ENCODE measurements around the gene DOLPP1. TPM values are rescaled to one million over a fixed set of nuclear protein-coding genes. Genes with fewer than 3 reads are reported as not detected.
A peak's percentile ranks its signal among the peaks of the same experiment; 100 is the strongest.

Gene DOLPP1
- total RNA-seq, 1 donor from 2014 or later, result 10.3 TPM

DNA sequence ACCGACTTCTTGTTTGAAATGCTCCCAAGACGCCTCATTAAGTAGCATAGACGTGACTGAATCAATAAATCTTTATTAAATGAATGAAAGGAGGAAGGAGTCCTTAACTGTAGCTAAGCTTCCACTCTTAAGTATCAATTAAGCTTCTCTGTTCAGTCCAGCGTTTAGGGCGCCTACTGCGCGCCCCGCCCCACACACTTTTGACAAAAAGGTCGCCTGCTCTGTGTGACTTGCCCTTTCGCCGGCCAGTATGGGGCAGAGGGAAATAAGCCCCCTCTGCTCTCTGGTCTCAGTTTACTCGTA is 662 bp upstream of the DOLPP1 start:
- intact Hi-C loops (cut with DNase I), result no loop called here
- ATAC-seq, result peak; percentile 0
- no peak for DNase-seq (ENCODE audit: low spot score)

DNA sequence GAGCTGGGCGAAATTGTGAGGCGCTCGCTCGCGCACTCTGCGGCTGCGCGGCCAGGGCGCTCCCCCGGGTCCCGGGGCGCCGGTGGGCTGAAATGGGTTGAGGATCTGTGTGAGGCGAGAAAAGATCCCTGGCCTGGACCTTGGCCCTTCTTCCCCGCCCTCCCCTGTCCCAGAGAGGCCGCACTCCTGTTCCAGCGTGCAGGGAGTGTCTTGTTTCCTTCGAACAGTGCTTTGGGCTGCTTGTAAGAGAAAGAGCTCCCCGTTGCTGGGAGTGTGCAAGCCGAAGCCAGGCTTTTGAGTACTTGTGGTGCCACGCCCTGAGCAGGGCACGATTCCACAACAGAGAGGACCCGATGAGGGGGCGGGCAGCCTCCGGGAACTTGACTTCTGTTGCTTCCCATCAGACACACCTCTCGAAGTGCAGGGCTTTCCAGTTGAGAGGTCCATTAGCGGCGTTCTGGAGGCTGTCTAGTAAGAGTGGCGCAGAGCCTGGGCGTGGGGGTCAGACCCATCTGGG is 535 bp downstream of the DOLPP1 start:
- intact Hi-C loops (cut with DNase I), result no loop called here
- DNase-seq (ENCODE audit: low spot score), result no peak
- no peak for ATAC-seq

DNA sequence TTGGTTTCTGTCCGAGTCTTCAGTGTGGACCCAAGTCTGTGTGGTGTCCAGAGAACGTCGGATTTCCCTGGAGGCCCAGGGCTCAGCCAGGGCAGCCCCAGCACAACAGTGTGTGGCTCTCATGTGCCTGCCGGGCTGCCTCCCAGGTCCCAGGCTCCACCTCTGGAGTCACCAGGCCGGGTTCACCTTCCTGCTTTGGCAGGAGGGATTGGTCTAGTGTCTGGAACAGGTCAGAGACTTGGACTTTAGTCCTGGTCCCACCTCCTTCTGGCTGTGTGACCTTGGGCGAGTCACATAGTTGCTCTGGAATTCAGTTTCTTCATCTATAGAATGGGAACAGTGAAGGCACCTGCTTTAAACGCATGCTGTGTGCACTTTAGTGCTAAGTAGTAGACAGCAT is 3.2 kb downstream of the DOLPP1 start:
- ATAC-seq, result no peak
- intact Hi-C loops (cut with DNase I), result no loop called here
- no peak for DNase-seq (ENCODE audit: low spot score)

DNA sequence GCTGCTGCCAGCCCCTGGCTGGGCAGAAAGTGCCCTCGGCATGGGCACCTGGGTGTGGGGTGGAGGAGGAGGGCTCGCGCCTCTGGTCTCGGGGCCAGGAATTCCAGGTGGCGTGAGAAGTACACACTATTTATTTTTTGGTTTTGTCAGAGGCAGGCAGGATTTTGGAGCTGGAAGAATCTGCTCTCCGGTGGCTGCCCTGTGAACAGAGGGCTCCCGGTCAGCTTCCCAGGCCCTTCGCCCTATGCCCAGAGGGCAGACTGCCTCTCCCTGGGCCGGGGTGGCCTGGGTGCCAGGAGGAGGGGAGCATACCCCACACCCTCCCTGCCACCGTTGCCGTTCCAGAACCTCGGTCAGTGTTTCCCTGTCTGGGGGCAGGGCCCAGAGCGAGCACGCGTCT is 8.3 kb downstream of the DOLPP1 start:
- intact Hi-C loops (cut with DNase I), result no loop called here
- DNase-seq (ENCODE audit: low spot score) (no peak), ATAC-seq (no peak)

DNA sequence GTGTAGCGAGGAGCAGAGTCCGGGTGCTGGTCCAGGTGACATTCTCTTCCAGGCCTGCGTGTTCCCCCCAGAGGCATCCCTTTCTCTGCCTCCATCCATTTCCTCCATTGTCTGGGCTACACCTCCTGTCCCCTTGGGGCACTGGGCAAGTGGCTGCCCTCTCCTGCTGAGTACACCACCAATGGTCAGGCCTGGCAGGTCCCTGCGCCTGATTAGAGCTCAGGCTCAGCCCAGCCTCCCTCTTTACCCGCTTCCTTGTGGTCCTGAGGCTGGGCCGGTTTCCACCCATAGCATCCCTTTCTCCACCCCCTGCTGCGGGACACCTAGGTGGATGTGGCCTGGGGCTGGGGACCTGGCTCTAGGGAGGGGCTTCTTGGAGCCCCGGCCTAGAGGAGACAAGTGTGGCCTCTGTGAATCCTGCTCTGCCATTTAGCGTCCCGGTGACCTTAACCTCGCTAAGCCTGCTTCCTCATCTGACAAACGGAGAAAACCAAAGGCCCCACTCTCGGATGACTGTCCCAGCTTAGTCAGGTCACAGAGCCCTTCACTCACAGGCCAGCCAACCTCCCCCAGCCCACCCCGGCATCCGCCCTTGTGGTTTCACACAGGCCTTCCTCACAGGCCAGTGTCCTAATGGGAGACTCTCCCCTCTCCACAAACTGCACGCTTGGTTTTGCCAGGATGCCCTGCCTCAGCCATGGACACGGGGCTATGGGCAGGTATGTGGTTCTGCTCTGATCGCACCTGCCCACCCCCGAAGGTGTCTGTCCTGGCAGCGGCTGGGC is 12.9 kb downstream of the DOLPP1 start:
- ATAC-seq (no peak), DNase-seq (ENCODE audit: low spot score) (no peak)
- intact Hi-C loops (cut with DNase I), result no loop called here

GRCh38 chr9:129094387-129095169 is 13.7 kb downstream of the DOLPP1 start:
- intact Hi-C loops (cut with DNase I), result no loop called here
- ATAC-seq (peak; percentile 11), DNase-seq (ENCODE audit: low spot score) (no peak)

DNA sequence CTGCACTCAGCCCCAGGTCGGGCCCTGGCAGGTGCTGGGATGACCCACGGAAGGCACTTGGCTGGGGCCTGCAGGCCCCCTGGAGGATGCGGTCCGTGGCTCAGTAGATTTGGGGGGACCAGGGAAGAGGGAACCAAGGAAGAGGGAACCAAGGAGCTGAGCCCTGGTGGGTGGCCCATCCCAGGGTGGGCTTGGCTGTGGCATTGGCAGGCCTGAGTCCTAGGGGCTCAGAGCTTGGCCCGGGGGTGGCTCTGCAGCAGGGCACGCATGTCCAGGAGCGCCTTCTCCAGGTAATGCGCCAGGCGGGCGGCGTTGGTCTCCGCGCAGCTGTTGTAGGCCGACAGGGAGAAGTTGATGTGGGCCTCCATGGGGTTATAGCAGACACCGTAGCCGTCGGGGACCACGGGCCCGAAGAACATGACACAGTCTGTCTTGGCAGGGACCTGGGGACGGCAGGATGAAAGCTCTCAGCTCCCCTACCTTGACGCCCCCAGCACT is 14.3 kb downstream of the DOLPP1 start:
- no peak for ATAC-seq
- intact Hi-C loops (cut with DNase I), result no loop called here
- no peak for DNase-seq (ENCODE audit: low spot score)

DNA sequence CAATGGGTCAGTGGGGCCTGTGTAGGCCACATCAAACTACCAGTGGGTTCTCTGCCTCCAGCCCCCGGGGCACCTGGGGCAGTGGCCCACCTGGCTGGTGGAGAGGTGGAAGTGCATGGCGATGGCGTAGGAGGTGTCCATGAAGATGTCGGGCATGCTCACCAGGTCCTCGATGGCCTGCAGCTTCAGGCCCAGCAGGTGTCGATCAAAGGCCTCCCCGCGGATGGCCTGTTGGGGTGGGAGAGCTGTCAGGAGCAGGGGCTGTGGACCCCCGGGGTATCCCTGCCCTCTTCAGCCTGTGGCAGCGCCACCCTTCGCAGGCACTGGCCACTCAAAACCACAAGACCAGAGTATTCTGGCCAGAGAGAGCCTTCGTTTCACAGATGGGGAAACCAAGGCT is 15.0 kb downstream of the DOLPP1 start:
- ATAC-seq (no peak), DNase-seq (ENCODE audit: low spot score) (no peak)
- intact Hi-C loops (cut with DNase I), result no loop called here

- ATAC-seq (no peak), DNase-seq (ENCODE audit: low spot score) (no peak)
- intact Hi-C loops (cut with DNase I), result no loop called here
These were observed 16.9 kb downstream of the DOLPP1 start for GRCh38 chr9:129097671-129098306.

DNA sequence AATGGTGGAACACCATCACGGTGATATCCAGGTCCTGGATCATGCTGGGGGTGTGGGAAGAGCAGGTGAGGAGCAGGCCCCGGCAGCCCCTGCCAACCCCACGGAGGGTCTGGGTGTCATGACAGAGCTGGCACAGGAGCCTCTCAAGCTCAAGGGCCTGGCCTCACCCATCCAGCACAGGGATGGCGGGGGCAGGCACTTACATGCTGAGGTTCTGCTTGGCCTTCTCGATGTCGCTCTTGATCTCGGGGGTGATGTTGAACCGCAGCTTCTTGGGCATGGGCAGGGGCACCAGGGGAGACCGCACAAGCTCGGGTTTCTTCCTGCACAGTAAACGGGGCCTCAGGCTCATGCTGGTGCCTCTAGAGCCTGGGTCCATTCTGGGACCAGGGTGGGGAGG is 17.4 kb downstream of the DOLPP1 start:
- ATAC-seq (no peak), DNase-seq (ENCODE audit: low spot score) (no peak)
- intact Hi-C loops (cut with DNase I), result no loop called here

GRCh38 chr9:129100383-129101169 is 19.7 kb downstream of the DOLPP1 start:
- intact Hi-C loops (cut with DNase I), result no loop called here
- ATAC-seq, result no peak
- no peak for DNase-seq (ENCODE audit: low spot score)

DNA sequence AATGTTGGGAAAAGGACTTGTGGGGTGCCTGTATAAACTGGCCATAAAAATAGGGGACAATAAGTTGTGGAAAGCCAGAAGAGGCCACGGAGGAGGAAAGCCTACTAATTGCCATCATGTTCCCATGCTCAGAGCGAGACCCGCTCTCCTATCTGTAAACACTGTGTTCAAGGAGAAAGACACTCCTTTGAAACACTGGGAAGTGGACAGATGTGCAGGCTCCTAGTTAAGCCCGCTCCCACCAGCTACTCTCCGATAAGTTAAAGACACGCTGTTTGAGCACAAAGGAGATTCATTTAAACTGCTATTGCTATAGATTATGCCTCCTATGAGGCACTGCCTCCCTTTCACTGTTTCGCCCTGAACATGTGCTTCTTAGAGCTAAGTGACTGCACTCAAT is 20.4 kb downstream of the DOLPP1 start:
- ATAC-seq (no peak), DNase-seq (ENCODE audit: low spot score) (no peak)
- intact Hi-C loops (cut with DNase I), result no loop called here

DNA sequence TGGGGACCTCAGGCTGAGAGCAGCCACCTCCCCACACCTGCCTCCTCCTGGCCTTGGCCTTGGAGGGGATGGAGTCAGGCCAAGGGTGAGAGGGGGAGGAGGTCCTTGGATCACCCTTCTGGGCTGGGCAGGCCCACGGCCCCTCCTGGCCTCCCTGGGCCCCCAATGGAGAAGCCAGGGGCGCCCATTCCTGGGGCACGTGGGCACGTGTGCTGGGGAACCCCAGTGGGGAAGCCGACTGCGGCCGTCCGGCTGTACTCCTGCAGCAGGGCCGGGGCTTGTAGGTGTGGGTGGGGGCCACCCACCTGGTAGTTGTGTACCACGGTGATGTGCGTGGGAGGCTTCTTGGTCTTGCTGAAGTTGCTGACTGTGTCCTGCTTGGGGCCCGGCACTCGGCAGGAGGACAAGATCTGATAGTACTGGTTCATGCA is 21.2 kb downstream of the DOLPP1 start:
- no peak for ATAC-seq

GRCh38 chr9:129102791-129103594 is 22.1 kb downstream of the DOLPP1 start:
- ATAC-seq (peak; percentile 52), DNase-seq (ENCODE audit: low spot score) (no peak)
- intact Hi-C loops (cut with DNase I), result no loop called here

More for the DNA sequence above, 21.2 kb downstream of the DOLPP1 start:
- intact Hi-C loops (cut with DNase I), result no loop called here
- DNase-seq (ENCODE audit: low spot score), result no peak

GRCh38 chr9:129103595-129103965 is 22.7 kb downstream of the DOLPP1 start:
- intact Hi-C loops (cut with DNase I), result no loop called here
- peak; percentile 3 for ATAC-seq
- no peak for DNase-seq (ENCODE audit: low spot score)

DNA sequence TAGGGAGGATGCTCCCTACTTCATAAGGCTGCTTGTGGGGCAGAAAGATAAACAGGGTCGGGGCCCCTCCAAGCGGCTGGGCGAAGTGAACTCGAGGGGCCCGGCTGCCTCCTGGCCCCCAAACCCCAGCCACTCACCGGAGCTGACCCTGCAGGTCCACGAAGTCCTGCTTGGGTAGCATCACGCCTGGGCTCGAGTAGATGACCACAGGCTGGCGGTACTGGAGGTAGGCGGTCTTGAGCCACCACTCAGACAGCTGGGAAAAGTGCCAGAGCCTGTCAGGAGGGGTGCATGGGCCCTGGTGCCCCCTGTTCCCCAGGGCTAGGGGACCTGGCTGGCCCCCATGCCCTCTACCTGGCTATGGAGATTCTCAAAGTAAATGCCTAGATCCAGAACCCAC is 23.1 kb downstream of the DOLPP1 start:
- DNase-seq (ENCODE audit: low spot score), result no peak
- intact Hi-C loops (cut with DNase I), result no loop called here
- no peak for ATAC-seq

GRCh38 chr9:129105857-129106694 is 25.2 kb downstream of the DOLPP1 start:
- intact Hi-C loops (cut with DNase I), result no loop called here
- DNase-seq (ENCODE audit: low spot score), result no peak
- ATAC-seq, result no peak
